GM18507 (cell line): ENCODE results near the gene HNRNPD.
"Not testable (repeated sequence)": the region's sequence is repeated elsewhere in the genome, so short reads cannot be mapped to it uniquely, and the experiment has no call there.

Experiments used
- DNase-seq: peaks from one replicate; pipeline ENCODE4 v3.0.0; 2011; ENCODE audit warnings: low read depth; ENCODE audit not compliant: insufficient read length; ENCODE audit errors: extremely low spot score
- FAIRE-seq: peaks from 2 replicates; lab custom pipeline; 2011; peaks lifted over from hg19 to GRCh38; lab: Jason Lieb, UNC

The HNRNPD gene

GRCh38 chr4:82320351-82320750 lies 53.4 kb downstream of the HNRNPD start:
- no peak for DNase-seq

DNA sequence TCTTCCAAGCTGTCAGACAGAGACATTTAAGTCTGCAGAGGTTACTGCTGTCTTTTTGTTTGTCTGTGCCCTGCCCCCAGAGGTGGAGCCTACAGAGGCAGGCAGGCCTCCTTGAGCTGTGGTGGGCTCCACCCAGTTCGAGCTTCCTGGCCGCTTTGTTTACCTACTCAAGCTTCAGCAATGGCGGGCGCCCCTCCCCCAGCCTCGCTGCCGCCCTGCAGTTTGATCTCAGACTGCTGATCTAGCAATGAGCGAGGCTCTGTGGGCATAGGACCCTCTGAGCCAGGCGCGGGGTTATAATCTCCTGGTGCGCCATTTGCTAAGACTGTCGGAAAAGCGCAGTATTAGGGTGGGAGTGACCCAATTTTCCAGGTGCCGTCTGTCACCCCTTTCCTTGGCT lies 70.7 kb downstream of the HNRNPD start:
- FAIRE-seq = not testable (repeated sequence)

More at GRCh38 chr4:82320351-82320750, 53.4 kb downstream of the HNRNPD start:
- FAIRE-seq = no peak

More for the DNA sequence above, 70.7 kb downstream of the HNRNPD start:
- not testable (repeated sequence) for DNase-seq
